WTC11 (cell line): ENCODE data around the gene CD6. TPM values are rescaled to one million over a fixed set of nuclear protein-coding genes. Genes with fewer than 3 reads are reported as not detected.

Experiments used
- ATAC-seq: fragments of 200-7000 bp; cut with Tn5 transposase; 2 replicates; pipeline ENCODE4 v1.10.0; 2021; ENCODE audit warnings: mild to moderate bottlenecking, moderate library complexity
- CTCF ChIA-PET: fragments of 300-600 bp; sonication (Branson Sonifier 250); formaldehyde crosslinking; loops from one replicate; lab custom pipeline; 2021; ENCODE audit warnings: antibody characterized with exemption; lab: Charles Lee
- POLR2A ChIA-PET: fragments of 350-600 bp; sonication (Branson Sonifier 250); formaldehyde crosslinking; loops from one replicate; lab custom pipeline; 2021; ENCODE audit warnings: antibody characterized with exemption; lab: Charles Lee
- DNase-seq: peaks from one replicate; pipeline ENCODE4 v3.0.0; 2021; ENCODE audit warnings: low spot score
- H3K27ac Mint-ChIP-seq: 2 replicates; pipeline ENCODE4 v1.8.0; 2021; ENCODE audit warnings: mixed read lengths
- H3K27me3 Mint-ChIP-seq: 2 replicates; pipeline ENCODE4 v1.8.0; 2021; ENCODE audit warnings: low read depth, mild to moderate bottlenecking, moderate library complexity, mixed read lengths
- H3K36me3 Mint-ChIP-seq: 2 replicates; pipeline ENCODE4 v1.8.0; 2021; ENCODE audit warnings: mixed read lengths
- H3K4me1 Mint-ChIP-seq: 2 replicates; pipeline ENCODE4 v1.8.0; 2022; ENCODE audit warnings: mixed read lengths
- H3K4me3 Mint-ChIP-seq: 2 replicates; pipeline ENCODE4 v1.8.0; 2021; ENCODE audit warnings: mild to moderate bottlenecking, moderate library complexity, mixed read lengths
- H3K9me3 Mint-ChIP-seq: 2 replicates; pipeline ENCODE4 v1.8.0; 2021; ENCODE audit warnings: mixed read lengths
- ATF2 ChIP-seq: sonication (generic); formaldehyde crosslinking; IDR thresholded peaks from 2 replicates; pipeline ENCODE4 v1.8.1; 2022; ENCODE audit warnings: low read depth, missing genetic modification reagents, borderline replicate concordance
- ATF3 ChIP-seq: sonication (generic); formaldehyde crosslinking; conservative IDR thresholded peaks from 2 replicates; pipeline ENCODE4 v1.8.1; 2022; ENCODE audit warnings: mild to moderate bottlenecking, missing genetic modification reagents
- CBFB ChIP-seq: sonication (generic); formaldehyde crosslinking; IDR thresholded peaks from 2 replicates; pipeline ENCODE4 v1.8.1; 2022; ENCODE audit warnings: mild to moderate bottlenecking, low read depth, missing genetic modification reagents
- CREM ChIP-seq: sonication (generic); formaldehyde crosslinking; IDR thresholded peaks from 2 replicates; pipeline ENCODE4 v1.8.1; 2022; ENCODE audit warnings: mild to moderate bottlenecking, missing genetic modification reagents, moderate library complexity
- CTCF ChIP-seq: fragments of 200-600 bp; IDR thresholded peaks from 2 replicates; pipeline ENCODE4 v1.8.0; 2022; ENCODE audit warnings: antibody characterized with exemption
- E2F4 ChIP-seq: sonication (generic); formaldehyde crosslinking; IDR thresholded peaks from 2 replicates; pipeline ENCODE4 v1.8.1; 2022; ENCODE audit warnings: low read depth, mild to moderate bottlenecking, moderate library complexity, missing genetic modification reagents, borderline replicate concordance
- EMX1 ChIP-seq: fragments of 250-450 bp; sonication (Bioruptor Pico); IDR thresholded peaks from 2 replicates; pipeline ENCODE4 v1.8.0; 2021; ENCODE audit warnings: mild to moderate bottlenecking
- ERG ChIP-seq: fragments of 250-450 bp; sonication (Bioruptor Pico); IDR thresholded peaks from 2 replicates; pipeline ENCODE4 v1.8.0; 2021; ENCODE audit warnings: mild to moderate bottlenecking
- FOXP1 ChIP-seq: sonication (generic); formaldehyde crosslinking; IDR thresholded peaks from 2 replicates; pipeline ENCODE4 v1.8.0; 2022; ENCODE audit warnings: missing genetic modification reagents, mild to moderate bottlenecking, moderate library complexity, borderline replicate concordance
- IRF1 ChIP-seq: sonication (generic); formaldehyde crosslinking; IDR thresholded peaks from 2 replicates; pipeline ENCODE4 v1.8.0; 2023; ENCODE audit warnings: missing genetic modification reagents
- IRF2 ChIP-seq: sonication (generic); formaldehyde crosslinking; IDR thresholded peaks from 2 replicates; pipeline ENCODE4 v1.8.0; 2022; ENCODE audit warnings: low read depth, missing genetic modification reagents, borderline replicate concordance
- JUN ChIP-seq: sonication (generic); formaldehyde crosslinking; IDR thresholded peaks from 2 replicates; pipeline ENCODE4 v1.8.0; 2023; ENCODE audit warnings: mild to moderate bottlenecking, missing genetic modification reagents
- RORB ChIP-seq: fragments of 250-450 bp; sonication (Bioruptor Pico); IDR thresholded peaks from 2 replicates; pipeline ENCODE4 v1.9.0; 2021; ENCODE audit warnings: mild to moderate bottlenecking
- TCF7 ChIP-seq: sonication (generic); formaldehyde crosslinking; IDR thresholded peaks from 2 replicates; pipeline ENCODE4 v1.8.0; 2022; ENCODE audit warnings: mild to moderate bottlenecking, low read depth, missing genetic modification reagents, moderate library complexity
- ZMAT4 ChIP-seq: fragments of 250-450 bp; sonication (Bioruptor Pico); IDR thresholded peaks from 2 replicates; pipeline ENCODE4 v1.9.0; 2021; ENCODE audit warnings: mild to moderate bottlenecking
- ZNF281 ChIP-seq: sonication (generic); formaldehyde crosslinking; IDR thresholded peaks from 2 replicates; pipeline ENCODE4 v1.8.0; 2023; ENCODE audit warnings: mild to moderate bottlenecking, missing genetic modification reagents
- ZNF396 ChIP-seq: fragments of 250-450 bp; sonication (Bioruptor Pico); IDR thresholded peaks from 2 replicates; pipeline ENCODE4 v1.8.0; 2021; ENCODE audit warnings: mild to moderate bottlenecking, moderate library complexity, borderline replicate concordance
- ZNF416 ChIP-seq: fragments of 250-450 bp; sonication (Bioruptor Pico); IDR thresholded peaks from 2 replicates; pipeline ENCODE4 v1.9.0; 2021; ENCODE audit warnings: mild to moderate bottlenecking, inconsistent platforms
- ZNF512 ChIP-seq: sonication (generic); formaldehyde crosslinking; IDR thresholded peaks from 2 replicates; pipeline ENCODE4 v1.8.1; 2022; ENCODE audit warnings: missing genetic modification reagents, borderline replicate concordance
- ZNF671 ChIP-seq: fragments of 250-450 bp; sonication (Bioruptor Pico); IDR thresholded peaks from 2 replicates; pipeline ENCODE4 v1.8.0; 2021; ENCODE audit warnings: mild to moderate bottlenecking
- total RNA-seq: library from RNA; stranded (reverse); gene quantifications from 3 replicates; pipeline ENCODE4 v1.2.3, GENCODE V29; 2021

CD6 gene
- total RNA-seq, 1 experiment from 2014 or later = 1.0 TPM

- H3K9me3 Mint-ChIP-seq = no peaks in the 10 kb centered on the region
- ChIA-PET CTCF (no interaction called here), POLR2A (no interaction called here)
- DNase-seq (no peak), ATAC-seq (no peak)
- no peaks in the 10 kb centered on the region for H3K36me3 Mint-ChIP-seq
- H3K4me3 Mint-ChIP-seq = no peak overlapping the region
- no peaks in the 10 kb centered on the region; the same call in 1 of the 2 replicates for H3K27me3 Mint-ChIP-seq
- 0 out of 2 replicates have a peak, but pooled peaks cover 3% of the 10 kb centered on the region for H3K4me1 Mint-ChIP-seq
- TF ChIP-seq ATF3 (CRISPR knock-in tag) (no peak), CREM (CRISPR knock-in tag) (no peak), E2F4 (CRISPR knock-in tag) (no peak), IRF2 (CRISPR knock-in tag) (no peak), ATF2 (CRISPR knock-in tag) (no peak), CBFB (CRISPR knock-in tag) (no peak), IRF1 (no peak), TCF7 (CRISPR knock-in tag) (no peak), ZNF512 (CRISPR knock-in tag) (no peak), ZNF396 (no peak), FOXP1 (CRISPR knock-in tag) (no peak), ZNF416 (CRISPR knock-in tag) (no peak), ZNF671 (CRISPR knock-in tag) (no peak), RORB (CRISPR knock-in tag) (no peak), CTCF (no peak)
- no peak overlapping the region for H3K27ac Mint-ChIP-seq
Measured at GRCh38 chr11:61067782-61068446, 96.4 kb downstream of the CD6 start.

GRCh38 chr11:61068581-61068980, 97.1 kb downstream of the CD6 start:
- CTCF ChIA-PET = no interaction called here
- no peak for DNase-seq
- no peak overlapping the region for H3K27ac Mint-ChIP-seq
- no peak for ATAC-seq
- POLR2A ChIA-PET = no interaction called here
- H3K4me3 Mint-ChIP-seq = no peak overlapping the region
- no peaks in the 10 kb centered on the region for H3K36me3 Mint-ChIP-seq
- no peaks in the 10 kb centered on the region for H3K9me3 Mint-ChIP-seq
- H3K4me1 Mint-ChIP-seq = 0 out of 2 replicates have a peak, but pooled peaks cover 3% of the 10 kb centered on the region
- no peaks in the 10 kb centered on the region; the same call in 1 of the 2 replicates for H3K27me3 Mint-ChIP-seq
- TF ChIP-seq ZNF416 (CRISPR knock-in tag) (no peak), IRF2 (CRISPR knock-in tag) (no peak), JUN (no peak), ZMAT4 (CRISPR knock-in tag) (no peak), CTCF (no peak), ZNF396 (no peak), ZNF281 (CRISPR knock-in tag) (no peak), EMX1 (CRISPR knock-in tag) (no peak), ERG (CRISPR knock-in tag) (no peak)
